ENCODE measurements around the gene TRAPPC2B. TPM values are rescaled to one million over a fixed set of nuclear protein-coding genes. Genes with fewer than 3 reads are reported as not detected.

TRAPPC2B gene
- total RNA-seq, 1 experiment from 2014 or later, result 3.9 TPM

DNA sequence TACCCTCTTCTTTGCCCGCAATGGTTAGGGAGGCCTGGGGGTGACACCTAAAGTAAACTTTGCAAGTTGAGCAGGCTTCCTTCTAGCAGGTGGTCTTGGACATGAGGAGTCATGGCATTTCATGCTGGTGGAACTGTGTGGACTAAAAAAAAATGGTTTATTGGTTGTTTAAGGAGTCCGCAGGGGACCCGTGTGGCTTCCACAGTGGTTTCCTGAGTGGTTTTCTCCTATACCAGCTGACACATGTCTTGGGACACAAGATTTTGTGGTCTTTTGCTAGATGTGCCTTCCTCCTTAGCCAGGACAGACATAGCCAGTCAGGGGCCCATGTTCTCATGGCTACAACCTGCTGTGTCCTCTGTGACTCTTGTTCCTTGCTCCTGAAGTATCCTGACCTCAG is 41.6 kb upstream of the TRAPPC2B start:
- Histone ChIP-seq H3K9me3 (ENCODE audit: control insufficient read depth in 1 of 2, insufficient read depth in 1 of 2, low read depth in 1 of 2, low read length in 2 of 2) (no peaks in the 10 kb centered on the region), H3K9ac (ENCODE audit: low read length) (peak overlapping the region; percentile 83; the same call in 1 of the 2 replicates), H3K27ac (ENCODE audit: low read depth, low read length) (no peak overlapping the region), H4K20me1 (ENCODE audit: insufficient read depth) (no peaks in the 10 kb centered on the region), H3K4me1 (ENCODE audit: control insufficient read depth in 1 of 2, insufficient read depth in 2 of 2, low read length in 2 of 2) (peaks cover 9 to 13% of the 10 kb centered on the region in 2 experiments), H3K27me3 (ENCODE audit: insufficient read depth, low read length) (no peaks in the 10 kb centered on the region), H3K36me3 (ENCODE audit: control insufficient read depth in 1 of 2, insufficient read depth in 2 of 2, low read length in 2 of 2) (peaks cover 17% of the 10 kb centered on the region in 2 experiments; a peak in 2 of 4 replicates), H3K79me2 (ENCODE audit: insufficient read depth, low read length) (peaks cover 25% of the 10 kb centered on the region), H3K4me3 (replicated peaks in 1 of 2; ENCODE audit: low read depth in 1 of 2, low read length in 2 of 2) (peak overlapping the region; percentile 75 to 80), H3K9me2 (ENCODE audit: insufficient read depth) (no peaks in the 10 kb centered on the region), H3K4me2 (ENCODE audit: low read length) (peak overlapping the region; percentile 89), H2AFZ (ENCODE audit: low read depth, low read length, poor library complexity, severe bottlenecking) (no peak overlapping the region)
- ChIA-PET POLR2A (no interaction called here), CTCF (no interaction called here), RAD21 (ENCODE audit: low non-redundant PET in 1 of 2, low total read pairs in 2 of 2, uncharacterized antibody in 2 of 2, unreplicated experiment in 2 of 2) (no interaction called here)
- no peak for ATAC-seq
- intact Hi-C loops (cut with micrococcal nuclease), result no loop called here
- DNase-seq (ENCODE audit: low read depth, low spot score), result no peak
- BruUV-seq (replicated peaks), result no TSS peak
- TF ChIP-seq ZFX (IDR thresholded peaks at IDR 0.05) (no peak), EZH2phosphoT487 (IDR thresholded peaks at IDR 0.05; ENCODE audit: borderline replicate concordance) (no peak), SRF (IDR thresholded peaks at IDR 0.05; ENCODE audit: low read depth) (no peak), JUND (IDR thresholded peaks at IDR 0.05) (no peak), POLR2A (IDR thresholded peaks at IDR 0.05; ENCODE audit: borderline replicate concordance, extremely low read depth, insufficient read depth, insufficient read length) (no peak), RAD21 (IDR thresholded peaks at IDR 0.05; ENCODE audit: low read depth) (no peak), YY1 (IDR thresholded peaks at IDR 0.05; ENCODE audit: extremely low read depth, insufficient replicate concordance, low read depth, low read length) (no peak), FOSL1 (IDR thresholded peaks at IDR 0.05; ENCODE audit: low read depth) (no peak), CEBPB (IDR thresholded peaks at IDR 0.05; ENCODE audit: low read depth) (no peak), CBX3 (IDR thresholded peaks at IDR 0.05; ENCODE audit: low read depth) (no peak), ZNF274 (IDR thresholded peaks at IDR 0.05; ENCODE audit: low read depth, low read length) (no peak)
- TF ChIP-seq, protein P1, sequence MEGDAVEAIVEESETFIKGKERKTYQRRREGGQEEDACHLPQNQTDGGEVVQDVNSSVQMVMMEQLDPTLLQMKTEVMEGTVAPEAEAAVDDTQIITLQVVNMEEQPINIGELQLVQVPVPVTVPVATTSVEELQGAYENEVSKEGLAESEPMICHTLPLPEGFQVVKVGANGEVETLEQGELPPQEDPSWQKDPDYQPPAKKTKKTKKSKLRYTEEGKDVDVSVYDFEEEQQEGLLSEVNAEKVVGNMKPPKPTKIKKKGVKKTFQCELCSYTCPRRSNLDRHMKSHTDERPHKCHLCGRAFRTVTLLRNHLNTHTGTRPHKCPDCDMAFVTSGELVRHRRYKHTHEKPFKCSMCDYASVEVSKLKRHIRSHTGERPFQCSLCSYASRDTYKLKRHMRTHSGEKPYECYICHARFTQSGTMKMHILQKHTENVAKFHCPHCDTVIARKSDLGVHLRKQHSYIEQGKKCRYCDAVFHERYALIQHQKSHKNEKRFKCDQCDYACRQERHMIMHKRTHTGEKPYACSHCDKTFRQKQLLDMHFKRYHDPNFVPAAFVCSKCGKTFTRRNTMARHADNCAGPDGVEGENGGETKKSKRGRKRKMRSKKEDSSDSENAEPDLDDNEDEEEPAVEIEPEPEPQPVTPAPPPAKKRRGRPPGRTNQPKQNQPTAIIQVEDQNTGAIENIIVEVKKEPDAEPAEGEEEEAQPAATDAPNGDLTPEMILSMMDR (IDR thresholded peaks at IDR 0.05 in 2 of 3, conservative IDR thresholded peaks at IDR 0.05 in 1 of 3; ENCODE audit: borderline replicate concordance in 1 of 3, insufficient read depth in 1 of 3, low read depth in 2 of 3, low read length in 2 of 3), result no peak
- TF ChIP-seq, protein P2, sequence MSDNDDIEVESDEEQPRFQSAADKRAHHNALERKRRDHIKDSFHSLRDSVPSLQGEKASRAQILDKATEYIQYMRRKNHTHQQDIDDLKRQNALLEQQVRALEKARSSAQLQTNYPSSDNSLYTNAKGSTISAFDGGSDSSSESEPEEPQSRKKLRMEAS (IDR thresholded peaks at IDR 0.05), result no peak
- TF ChIP-seq, protein P3, sequence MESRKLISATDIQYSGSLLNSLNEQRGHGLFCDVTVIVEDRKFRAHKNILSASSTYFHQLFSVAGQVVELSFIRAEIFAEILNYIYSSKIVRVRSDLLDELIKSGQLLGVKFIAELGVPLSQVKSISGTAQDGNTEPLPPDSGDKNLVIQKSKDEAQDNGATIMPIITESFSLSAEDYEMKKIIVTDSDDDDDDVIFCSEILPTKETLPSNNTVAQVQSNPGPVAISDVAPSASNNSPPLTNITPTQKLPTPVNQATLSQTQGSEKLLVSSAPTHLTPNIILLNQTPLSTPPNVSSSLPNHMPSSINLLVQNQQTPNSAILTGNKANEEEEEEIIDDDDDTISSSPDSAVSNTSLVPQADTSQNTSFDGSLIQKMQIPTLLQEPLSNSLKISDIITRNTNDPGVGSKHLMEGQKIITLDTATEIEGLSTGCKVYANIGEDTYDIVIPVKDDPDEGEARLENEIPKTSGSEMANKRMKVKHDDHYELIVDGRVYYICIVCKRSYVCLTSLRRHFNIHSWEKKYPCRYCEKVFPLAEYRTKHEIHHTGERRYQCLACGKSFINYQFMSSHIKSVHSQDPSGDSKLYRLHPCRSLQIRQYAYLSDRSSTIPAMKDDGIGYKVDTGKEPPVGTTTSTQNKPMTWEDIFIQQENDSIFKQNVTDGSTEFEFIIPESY (IDR thresholded peaks at IDR 0.05; ENCODE audit: extremely low read depth, insufficient replicate concordance, low read length), result no peak

All from HCT116 (cell line).